Fibroblast of skin of scalp (primary cell): ENCODE results near the gene SPRR2B. TPM values are rescaled to one million over a fixed set of nuclear protein-coding genes. Genes with fewer than 3 reads are reported as not detected.
"Not testable (repeated sequence)": the region's sequence is repeated elsewhere in the genome, so short reads cannot be mapped to it uniquely, and the experiment has no call there.

Source experiments
- DNase-seq: peaks from one replicate; pipeline ENCODE4 v3.0.0-alpha.2; 2013
- polyA plus RNA-seq, 2 experiments: library from polyadenylated mRNA; unstranded; fragments of 120-200 nt; gene quantifications; one replicate each; pipeline ENCODE4 v1.2.1, GENCODE V29; 2013; ENCODE audit not compliant: insufficient read length in 2 of 2

Gene SPRR2B
- not detected for polyA plus RNA-seq (2013, experiment 1 of 2; ENCODE audit: insufficient read length)
- not detected for polyA plus RNA-seq (2013, experiment 2 of 2; ENCODE audit: insufficient read length)

DNA sequence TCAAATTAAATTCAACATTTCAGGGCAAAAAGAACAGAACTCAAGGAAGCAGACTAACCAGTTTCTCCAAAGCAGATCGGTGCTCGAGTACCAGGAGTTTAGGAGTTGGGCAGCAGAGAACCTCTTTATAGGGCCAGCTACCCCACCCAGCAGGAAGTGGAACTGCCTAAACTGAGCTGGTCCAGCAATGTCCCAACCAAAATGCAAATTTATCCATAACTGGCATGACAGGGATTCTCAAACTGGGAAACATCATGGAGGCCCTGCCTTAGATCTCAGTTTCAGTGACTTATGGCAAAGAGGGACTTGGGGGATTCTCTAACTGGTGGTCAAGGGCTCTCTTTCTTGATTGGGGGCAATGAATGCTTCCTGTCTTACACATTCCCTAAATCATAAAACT is at the start of gene SPRR2B:
Gene SPRR2B (minus strand): TSS at position 101 of the 400 bp plus-strand sequence. CDS start 772 bp downstream, outside the sequence.
- no peak for DNase-seq

DNA sequence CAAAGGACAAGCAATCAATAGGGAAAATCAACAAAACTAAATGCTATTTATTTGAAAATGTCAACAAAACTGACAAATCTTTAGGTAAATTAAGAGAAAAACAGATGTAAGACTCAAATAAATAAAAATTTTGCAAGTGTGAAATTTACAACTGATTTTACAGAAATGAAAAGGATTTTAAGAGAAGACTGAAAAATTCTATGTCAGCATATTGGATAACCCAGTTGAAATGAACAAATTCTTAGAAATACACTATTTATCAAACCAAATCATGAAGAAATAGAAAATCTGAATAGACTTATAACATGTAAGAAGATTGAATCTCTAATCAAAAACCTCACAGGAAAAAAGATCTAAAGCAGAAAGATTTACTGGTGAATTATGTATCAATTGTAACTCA is 49.5 kb upstream of the SPRR2B start:
- no peak for DNase-seq

DNA sequence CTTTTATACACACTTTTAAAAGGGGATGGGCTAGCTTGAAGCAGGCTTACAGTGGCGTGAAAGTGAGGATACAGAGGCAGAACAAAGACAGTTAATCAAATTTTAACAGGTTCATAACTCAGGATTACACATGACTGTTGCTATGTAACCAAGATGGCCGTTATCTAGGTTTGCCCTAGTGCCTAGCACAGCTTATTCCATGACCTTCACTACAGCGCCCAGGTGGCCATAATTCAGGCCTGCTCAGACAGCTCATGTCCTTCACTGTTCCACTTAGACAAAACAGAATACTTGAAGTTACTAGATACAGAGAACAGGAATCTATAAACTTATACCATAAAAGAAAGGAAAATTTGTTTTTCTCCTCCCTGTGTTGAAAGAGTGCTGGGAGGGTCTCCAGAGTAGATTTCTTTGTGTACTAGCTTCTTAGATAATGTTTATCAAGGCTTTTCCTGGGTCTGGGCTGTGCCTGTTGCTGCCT is 48.1 kb upstream of the SPRR2B start:
- DNase-seq, result no peak

DNA sequence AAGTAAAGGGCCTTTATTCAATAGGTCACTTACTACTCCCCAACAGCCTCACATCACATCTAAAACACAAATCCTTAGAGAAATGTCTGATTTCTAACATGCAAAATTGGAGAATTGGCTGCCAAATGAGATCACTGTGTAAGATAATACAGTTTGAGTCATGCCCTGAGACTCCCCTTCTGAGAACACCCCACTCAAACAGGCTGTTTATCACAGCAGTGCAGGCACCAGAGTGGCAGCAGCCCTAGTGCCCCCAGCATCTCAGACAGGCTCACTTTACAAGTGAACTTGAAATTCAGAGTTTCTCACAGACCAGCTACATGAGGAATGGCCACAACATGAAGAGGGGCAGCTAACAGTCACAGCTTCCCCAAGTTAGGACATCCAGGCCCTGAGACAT is 43.9 kb upstream of the SPRR2B start:
- DNase-seq, result not testable (repeated sequence)

DNA sequence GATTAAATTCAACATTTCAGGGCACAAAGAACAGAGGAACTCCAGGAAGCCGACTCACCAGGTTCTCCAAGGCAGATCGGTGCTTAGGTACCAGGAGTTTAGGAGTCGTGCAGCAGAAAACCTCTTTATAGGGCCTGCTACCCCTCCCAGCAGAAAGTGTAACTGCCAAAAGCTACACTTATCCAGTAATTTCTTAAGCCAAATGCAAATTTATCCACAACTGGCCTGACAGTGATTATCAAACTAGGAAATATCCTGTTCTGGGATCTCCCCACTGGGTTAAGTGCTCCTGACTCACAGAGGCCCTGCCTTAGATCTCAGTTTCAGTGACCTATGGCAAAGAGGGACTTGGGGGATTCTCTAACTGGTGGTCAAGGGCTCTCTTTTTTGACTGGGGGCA is 42.0 kb upstream of the SPRR2B start, which contains the start of gene SPRR2F:
Gene SPRR2F (minus strand): TSS at position 101 of the 400 bp plus-strand sequence. CDS start 783 bp downstream, outside the sequence.
- no peak for DNase-seq

DNA sequence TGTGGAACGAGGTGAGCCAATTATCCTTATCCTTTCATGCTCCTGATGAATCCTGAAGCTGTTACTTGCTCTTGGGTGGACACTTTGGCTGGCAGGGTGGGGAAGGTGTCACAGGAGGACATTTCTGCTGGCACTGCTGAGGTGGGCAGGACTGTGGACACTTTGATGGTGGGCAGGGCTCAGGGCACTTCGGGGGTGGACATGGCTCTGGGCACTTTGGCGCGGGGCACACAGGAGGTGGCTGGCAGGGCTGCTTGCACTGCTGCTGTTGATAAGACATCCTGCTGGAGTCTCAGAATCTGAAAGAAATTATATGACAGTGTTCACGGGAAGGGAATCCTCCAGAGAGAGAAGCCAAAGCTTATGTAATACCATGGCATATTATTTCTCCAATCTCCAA is 41.0 kb upstream of the SPRR2B start:
- DNase-seq, result not testable (repeated sequence)

DNA sequence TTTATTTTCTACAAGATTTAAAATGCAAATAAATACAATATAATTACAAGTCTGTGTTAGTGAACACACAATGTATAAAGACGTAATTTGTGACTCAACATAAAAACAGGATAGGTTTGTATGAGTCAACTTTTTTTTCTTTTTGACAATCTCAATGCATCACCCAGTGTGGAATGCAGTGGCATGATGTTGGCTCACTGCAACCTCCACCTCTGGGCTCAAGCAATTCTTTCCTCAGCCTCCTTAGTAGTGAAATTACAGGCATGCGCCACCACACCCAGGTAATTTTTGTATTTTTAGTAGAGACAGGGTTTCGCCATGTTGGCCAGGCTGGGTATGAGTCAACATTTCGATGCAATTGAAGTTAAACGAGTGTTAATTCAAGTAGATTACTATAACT is 28.8 kb upstream of the SPRR2B start:
- DNase-seq, result no peak

DNA sequence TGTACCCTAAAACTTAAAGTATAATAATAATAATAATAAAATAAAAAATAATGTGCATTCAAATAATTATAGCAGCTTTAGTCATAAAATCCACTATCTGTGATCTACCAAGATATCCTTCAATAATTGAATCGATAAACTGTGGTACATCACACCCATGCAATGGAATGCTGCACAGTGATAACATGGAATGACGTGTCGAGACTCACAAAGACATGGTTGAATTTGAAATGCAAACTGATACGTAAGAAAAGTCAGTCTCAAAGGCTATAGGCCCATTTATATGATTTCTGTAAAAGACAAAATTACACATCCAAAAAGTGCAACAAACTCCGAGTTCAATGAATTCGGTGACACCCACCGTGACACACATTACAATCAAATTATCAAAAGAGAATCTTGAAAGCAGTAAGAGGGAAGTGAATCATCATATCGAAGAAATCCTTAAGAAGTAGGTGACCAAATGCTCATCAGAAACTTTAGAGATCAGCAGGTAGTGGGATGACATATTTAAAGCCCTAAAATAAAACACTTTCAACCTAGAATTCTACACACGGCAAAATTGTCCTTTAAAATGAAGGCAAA is 28.1 kb upstream of the SPRR2B start:
- no peak for DNase-seq

DNA sequence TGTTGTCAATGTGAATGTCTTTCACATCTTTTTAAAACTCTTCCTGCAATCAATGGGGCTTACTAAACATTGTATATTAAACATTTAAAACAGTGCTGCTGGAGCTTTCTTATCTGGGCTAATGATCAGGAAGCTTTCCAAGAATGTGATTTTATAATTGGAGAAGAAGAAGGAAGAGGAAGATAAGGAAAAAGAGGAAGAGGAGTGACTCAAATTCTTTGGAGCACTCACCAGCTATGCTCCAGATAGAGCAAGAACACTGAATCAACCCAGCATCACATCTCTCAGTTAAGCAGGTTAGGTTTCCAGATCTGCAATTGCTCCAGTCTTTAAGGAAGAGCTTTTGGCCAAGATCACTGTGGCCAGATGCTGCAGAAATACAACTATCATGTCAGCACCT is 24.4 kb upstream of the SPRR2B start:
- no peak for DNase-seq

DNA sequence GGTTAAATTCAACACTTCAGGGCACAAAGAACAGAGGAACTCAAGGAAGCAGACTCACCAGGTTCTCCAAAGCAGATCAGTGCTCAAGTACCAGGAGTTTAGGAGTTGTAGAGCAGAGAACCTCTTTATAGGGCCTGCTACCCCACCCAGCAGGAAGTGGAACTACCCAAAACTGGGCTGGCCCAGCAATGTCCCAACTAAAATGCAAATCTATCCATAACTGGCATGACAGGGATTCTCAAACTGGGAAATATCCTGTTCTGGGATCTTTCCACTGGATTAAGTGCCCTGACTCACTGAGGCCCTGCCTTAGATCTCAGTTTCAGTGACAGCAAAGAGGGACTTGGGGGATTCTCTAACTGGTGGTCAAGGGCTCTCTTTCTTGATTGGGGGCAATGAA is 23.0 kb upstream of the SPRR2B start, which contains the start of gene SPRR2E:
Gene SPRR2E (minus strand): TSS at position 101 of the 400 bp plus-strand sequence. CDS start 775 bp downstream, outside the sequence.
- DNase-seq, result no peak

DNA sequence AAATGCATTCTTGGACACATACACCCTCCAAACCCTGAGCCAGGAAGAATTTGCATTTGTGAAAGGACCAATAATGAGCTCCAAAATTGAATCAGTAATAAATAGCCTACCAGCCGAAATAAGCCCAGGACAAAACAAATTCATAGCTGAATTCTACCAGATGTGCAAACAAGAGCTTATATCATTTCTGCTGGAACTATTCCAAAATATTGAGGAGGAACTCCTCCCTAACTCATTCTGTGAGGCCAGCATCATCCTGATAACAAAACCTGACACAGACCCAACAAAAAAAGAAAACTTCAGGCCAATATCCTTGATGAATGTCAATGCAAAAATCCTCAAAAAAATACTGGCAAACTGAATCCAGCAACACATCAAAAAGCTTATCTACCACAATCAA is 16.2 kb upstream of the SPRR2B start:
- no peak for DNase-seq

DNA sequence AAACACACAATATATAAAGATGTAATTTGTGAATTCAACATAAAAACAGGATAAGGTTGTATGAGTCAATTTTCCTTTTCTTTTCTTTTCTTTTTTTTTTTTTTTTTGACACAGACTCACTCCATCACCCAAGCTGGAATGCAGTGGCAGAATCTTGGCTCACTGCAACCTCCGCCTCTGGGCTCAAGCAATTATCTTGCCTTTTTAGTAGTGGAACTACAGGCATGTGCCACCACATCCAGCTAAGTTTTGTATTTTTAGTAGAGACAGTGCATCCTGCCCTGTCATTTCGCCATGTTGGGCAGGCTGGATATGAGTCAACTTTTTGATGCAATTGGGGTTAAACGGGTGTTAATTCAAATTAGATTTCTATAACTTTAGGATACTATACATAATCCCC is 10.3 kb upstream of the SPRR2B start:
- no peak for DNase-seq

DNA sequence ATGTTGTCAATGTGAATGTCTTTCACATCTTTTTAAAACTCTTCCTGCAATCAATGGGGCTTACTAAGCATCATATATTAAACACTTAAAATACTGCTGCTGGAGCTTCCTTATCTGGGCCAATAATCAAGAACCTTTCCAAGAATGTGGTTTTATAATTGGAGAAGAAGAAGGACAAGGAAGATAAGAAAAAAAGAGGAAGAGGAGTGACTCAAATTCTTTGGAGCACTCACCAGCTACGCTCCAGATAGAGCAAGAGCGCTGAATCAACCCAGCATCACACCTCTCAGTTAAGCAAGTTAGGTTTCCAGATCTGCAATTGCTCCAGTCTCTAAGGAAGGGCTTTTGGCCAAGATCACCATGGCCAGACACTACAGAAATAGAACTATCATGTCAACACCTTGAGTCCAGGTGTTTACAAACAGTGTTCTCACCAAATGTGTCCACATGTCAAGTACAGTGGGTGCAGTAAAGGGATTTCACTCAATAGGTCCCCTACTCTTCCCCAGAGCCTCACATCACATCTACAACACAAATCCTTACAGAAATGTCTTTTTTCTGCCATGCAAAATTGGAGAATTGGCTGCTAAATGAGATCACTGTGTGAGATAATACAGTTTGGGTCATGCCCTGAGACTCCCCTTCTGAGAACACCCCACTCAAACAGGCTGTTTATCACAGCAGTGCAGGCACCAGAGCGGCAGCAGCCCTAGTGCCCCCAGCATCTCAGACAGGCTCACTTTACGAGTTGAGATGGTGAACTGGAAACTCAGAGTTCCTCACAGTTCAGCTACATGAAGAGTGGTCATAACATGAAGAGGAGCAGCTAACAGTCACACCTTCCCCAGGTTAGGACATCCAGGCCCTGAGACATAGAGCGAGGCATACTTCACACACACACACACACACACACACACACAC is 1.7 kb upstream of the SPRR2B start:
- DNase-seq, result no peak

DNA sequence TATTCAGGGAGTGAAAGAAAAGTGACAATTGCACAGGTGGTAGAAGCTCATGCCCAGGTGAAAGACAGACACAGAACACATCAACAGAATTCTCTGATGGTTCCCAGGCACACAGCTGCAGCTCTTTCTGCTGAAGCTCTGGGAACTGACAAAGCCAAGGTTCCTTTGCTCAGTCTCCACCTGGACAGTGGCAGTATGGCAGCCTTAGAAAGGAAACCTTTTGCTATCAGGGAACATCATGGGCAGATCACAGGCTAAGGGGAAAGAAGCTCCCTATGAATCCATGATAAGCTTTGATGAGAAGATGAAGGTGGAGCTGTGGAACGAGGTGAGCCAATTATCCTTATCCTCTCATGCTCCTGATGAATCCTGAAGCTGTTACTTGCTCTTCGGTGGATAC is 1.2 kb downstream of the SPRR2B start:
- no peak for DNase-seq

DNA sequence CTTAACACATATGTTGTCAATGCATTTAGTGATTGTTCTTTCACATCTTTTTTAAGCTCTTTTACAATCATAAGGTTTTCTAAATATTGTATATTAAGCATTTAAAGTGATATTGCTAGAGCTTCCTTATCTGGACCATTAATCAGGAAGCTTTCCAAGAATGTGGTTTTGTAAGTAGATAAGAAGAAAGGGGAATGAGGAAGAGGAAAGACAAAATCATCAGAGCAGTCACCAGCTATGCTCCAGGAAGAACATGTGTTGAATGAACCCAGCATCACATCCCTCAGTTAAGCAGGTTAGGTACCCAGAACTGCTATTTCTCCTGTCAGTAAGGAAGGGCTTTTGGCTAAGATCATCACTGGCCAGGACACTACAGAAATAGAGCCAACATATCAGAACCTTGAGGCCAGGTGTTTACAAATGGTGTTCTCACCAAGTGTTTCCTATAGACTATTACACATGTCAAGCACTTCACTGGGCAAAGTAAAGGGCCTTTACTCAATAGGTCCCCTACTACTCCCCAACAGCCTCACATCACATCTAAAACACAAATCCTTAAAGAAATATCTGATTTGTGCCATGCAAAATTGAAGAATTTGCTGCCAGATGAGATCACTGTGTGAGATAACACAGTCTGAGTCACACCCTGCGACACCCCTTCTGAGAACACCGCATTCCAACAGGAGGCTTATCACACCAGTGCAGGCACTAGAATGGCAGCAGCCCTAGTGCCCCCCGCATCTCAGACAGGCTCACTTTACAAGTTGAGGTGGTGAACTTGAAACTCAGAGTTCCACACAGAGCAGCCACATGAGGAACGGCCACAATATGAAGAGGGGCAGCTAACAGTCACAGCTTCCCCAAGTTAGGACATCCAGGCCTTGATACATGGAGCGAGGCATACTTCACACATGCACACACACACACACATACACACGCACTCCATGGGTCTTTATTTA is 12.3 kb downstream of the SPRR2B start:
- DNase-seq, result no peak

DNA sequence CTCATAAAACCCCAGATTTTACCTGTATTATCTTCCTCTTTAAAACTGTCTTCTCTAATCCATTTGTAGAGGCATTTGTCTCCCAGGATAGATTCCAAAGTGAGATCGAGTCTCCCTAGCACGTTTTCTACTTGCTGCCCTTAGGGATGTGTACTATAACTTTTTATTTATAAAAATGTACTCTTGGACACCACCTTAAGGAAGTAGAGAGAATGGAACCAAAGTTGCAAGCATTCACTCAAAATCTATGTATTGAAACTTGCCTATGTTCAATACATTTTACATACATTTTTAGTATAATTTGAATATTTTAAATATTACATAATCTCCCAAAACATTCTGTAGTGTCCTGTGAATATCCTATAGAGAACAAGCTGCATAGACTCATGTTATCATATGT is 13.3 kb downstream of the SPRR2B start:
- DNase-seq, result no peak

DNA sequence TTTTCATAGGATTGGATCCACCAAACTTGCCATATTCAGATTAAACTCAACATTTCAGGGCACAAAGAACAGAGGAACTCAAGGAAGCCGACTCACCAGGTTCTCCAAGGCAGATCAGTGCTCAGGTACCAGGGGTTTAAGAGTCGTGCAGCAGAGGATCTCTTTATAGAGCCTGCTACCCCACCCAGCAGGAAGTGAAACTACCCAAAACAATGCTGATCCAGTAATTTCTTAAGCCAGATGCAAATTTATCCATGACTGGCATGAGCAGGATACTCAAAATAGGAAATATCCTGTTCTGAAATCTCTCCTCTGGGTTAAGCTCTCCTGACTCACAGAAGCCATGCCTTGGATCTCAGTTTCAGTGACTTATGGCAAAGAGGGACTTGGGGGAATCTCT is 14.0 kb downstream of the SPRR2B start, which contains the start of gene SPRR2A:
Gene SPRR2A (minus strand): TSS at position 138 of the 400 bp plus-strand sequence. CDS start 777 bp downstream, outside the sequence.
- no peak for DNase-seq

DNA sequence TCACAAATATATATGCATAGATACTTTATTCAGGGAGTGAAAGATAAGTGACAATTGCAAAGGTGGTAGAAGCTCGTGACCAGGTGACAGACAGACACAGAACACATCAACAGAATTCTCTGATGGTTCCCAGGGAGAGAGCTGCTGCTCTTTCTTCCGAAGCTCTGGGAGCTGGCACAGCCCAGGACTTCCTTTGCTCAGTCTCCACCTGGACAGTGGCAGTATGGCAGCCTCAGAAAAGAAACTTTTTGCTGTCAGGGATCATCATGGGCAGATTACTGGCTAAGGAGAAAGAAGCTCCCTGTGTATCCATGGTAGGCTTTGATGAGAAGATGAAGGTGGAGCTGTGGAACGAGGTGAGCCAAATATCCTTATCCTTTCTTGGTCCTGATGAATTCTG is 15.3 kb downstream of the SPRR2B start:
- DNase-seq, result not testable (repeated sequence)

DNA sequence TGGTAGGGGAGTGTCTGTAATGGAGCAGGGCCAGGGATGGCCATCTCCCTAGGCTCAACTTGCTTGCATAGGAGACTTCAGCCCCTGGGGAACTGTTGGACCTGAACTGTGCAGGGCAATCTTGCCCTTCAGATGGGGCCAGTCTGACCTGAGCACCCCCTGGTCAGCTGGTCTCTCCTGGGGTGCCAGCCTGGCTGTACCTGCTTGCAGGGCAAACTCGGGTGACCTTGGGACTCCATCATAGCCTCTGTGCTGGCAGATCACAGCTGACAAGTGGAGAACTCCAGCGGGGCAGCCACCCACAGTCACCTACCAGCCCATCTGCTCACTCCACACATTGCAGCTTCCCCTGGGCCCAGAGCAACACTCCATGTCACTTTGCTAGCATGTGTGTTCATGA is 22.2 kb downstream of the SPRR2B start:
- no peak for DNase-seq

DNA sequence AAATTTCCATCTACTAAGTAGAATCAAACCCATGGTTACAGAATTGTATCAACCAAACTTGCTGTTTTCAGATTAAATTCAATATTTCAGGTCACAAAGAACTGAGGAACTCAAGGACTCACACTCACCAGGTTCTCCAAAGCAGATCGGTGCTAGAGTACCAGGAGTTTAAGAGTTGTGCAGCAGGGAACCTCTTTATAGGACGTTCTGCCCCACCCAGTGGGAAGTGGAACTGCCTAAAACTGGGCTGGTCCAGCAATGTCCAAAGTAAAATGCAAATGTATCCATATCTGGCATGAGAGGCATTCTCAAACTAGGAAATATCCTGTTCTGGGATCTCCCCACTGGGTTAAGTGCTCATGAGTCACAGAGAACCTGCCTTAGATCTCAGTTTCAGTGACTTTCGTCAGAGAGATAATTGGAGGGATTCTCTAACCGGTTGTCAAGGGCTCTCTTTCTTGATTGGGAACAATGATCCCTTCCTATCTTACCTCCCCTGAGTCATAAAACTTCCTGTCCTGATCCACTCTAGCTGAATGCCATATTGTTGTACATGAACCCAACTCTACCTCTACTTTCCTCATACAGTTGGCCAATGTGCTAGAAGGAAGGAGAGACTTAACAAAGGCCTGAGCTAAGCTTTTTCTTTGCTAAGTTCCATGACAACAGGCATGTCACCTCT is 30.3 kb downstream of the SPRR2B start, which contains the start of gene SPRR2D:
Gene SPRR2D (minus strand): TSS at position 171 of the 682 bp plus-strand sequence. CDS start 774 bp downstream, outside the sequence.
- DNase-seq, result no peak

DNA sequence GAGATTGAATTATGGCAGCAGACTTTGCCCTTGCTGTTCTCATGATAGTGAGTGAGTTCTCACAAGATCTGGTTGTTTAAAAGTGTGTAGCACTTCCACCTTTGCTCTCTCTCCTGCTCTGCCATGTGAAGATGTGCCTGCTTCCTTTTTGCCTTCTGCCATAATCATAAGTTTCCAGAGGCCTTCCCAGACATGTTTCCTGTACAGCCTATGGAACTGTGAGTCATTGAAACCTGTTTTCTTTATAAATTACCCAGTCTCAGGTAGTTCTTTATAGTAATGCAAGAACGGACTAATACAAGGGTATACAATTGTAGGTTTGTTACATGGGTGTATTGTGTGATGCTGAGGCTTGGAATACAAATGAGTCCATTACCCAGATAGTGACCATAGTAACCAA is 36.2 kb downstream of the SPRR2B start:
- no peak for DNase-seq
